Activated naive CD4-positive, alpha-beta T cell treated with anti-CD3 and anti-CD28 coated beads for 36 hours (primary cell): ENCODE data around the gene NLRP1. TPM values are rescaled to one million over a fixed set of nuclear protein-coding genes. Genes with fewer than 3 reads are reported as not detected.
"Not testable (repeated sequence)": the region's sequence is repeated elsewhere in the genome, so short reads cannot be mapped to it uniquely, and the experiment has no call there.

Experiments used
- CTCF ChIA-PET: fragments of 350-600 bp; sonication (Branson Sonifier 250); formaldehyde crosslinking; loops from one replicate; lab custom pipeline; 2021; ENCODE audit warnings: antibody characterized with exemption; lab: Charles Lee
- DNase-seq: peaks from one replicate; pipeline ENCODE4 v3.0.0-alpha.2; 2020
- H3K27ac Mint-ChIP-seq: one replicate; pipeline ENCODE4 v1.8.0; 2021; ENCODE audit warnings: mild to moderate bottlenecking, mixed read lengths
- H3K27me3 Mint-ChIP-seq: one replicate; pipeline ENCODE4 v1.8.0; 2021; ENCODE audit warnings: low read depth, mixed read lengths
- H3K36me3 Mint-ChIP-seq: one replicate; pipeline ENCODE4 v1.8.0; 2021; ENCODE audit warnings: low read depth, mixed read lengths
- H3K4me1 Mint-ChIP-seq: one replicate; pipeline ENCODE4 v1.8.0; 2021; ENCODE audit warnings: low read depth, mixed read lengths
- H3K4me3 Mint-ChIP-seq: one replicate; pipeline ENCODE4 v1.8.0; 2021; ENCODE audit warnings: mild to moderate bottlenecking, moderate library complexity, mixed read lengths
- H3K9me3 Mint-ChIP-seq: one replicate; pipeline ENCODE4 v1.8.0; 2021; ENCODE audit warnings: mixed read lengths
- intact Hi-C: fragments of 100-400 bp; cut with micrococcal nuclease; formaldehyde crosslinking; loops from one replicate; pipeline ENCODE4 v1.15.1; 2023
- total RNA-seq, 2 experiments: library from RNA; stranded (reverse); gene quantifications; one replicate each; pipeline ENCODE4 v1.2.3, GENCODE V29; 2021

Gene NLRP1
- total RNA-seq, 2 experiments from 2014 or later: 44.9 to 49.4 TPM

GRCh38 chr17:5585836-5586521, 1.7 kb upstream of the NLRP1 start:
- CTCF ChIA-PET: interaction anchor here (0.8 to 0.9 kb wide), 3 partner anchors 114 to 840 kb away, joined by 3 to 6 read pairs (median 3); no protein-coding TSS in a partner anchor
- Mint-ChIP-seq H3K36me3 (peaks cover 13% of the 10 kb centered on the region), H3K27ac (peak overlapping the region; percentile 98), H3K9me3 (no peaks in the 10 kb centered on the region), H3K4me3 (peak overlapping the region; percentile 29), H3K27me3 (no peaks in the 10 kb centered on the region), H3K4me1 (peaks cover 52% of the 10 kb centered on the region)
- peak; percentile 54 for DNase-seq
- intact Hi-C loops: loop anchor here (2.0 to 10.0 kb wide), 6 partner anchors 59 to 857 kb away; partner anchors contain the start of gene ZNF594

DNA sequence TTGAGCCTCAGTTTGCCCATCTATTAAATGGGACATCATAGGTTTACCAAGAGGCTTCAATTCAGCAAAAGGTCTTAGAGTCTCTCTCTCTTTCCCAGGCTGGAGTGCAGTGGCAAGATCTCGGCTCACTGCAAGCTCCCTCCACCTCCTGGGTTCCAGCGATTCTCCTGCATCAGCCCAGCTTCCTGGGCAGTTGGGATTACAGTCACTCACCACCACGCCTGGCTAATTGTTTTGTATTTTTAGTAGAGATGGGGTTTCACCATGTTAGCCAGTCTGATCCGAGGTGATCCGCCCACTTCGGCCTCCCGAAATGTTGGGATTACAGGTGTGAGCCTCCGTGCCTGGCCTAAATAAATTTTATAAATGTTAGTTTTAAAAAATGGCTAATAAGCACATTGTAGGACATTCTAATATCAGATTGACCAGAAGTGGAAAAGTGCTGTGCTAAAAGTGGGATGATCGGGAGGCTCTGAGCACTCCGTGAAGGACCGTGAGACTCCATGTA, 1.0 kb upstream of the NLRP1 start:
- intact Hi-C loops: loop anchor here (2.0 to 10.0 kb wide), 5 partner anchors 59 to 857 kb away; partner anchors contain the start of gene ZNF594
- Mint-ChIP-seq H3K27ac (peak overlapping the region; percentile 98), H3K9me3 (no peaks in the 10 kb centered on the region), H3K36me3 (peaks cover 16% of the 10 kb centered on the region), H3K4me3 (no peak overlapping the region), H3K27me3 (no peaks in the 10 kb centered on the region), H3K4me1 (peaks cover 59% of the 10 kb centered on the region)
- CTCF ChIA-PET: interaction anchor here (0.9 to 1.3 kb wide), 2 partner anchors 837 to 841 kb away, joined by 3 to 7 read pairs; no protein-coding TSS in a partner anchor
- no peak for DNase-seq

- intact Hi-C loops: loop anchor here (1.0 to 10.0 kb wide), 9 partner anchors 57 to 1069 kb away; partner anchors contain the start of genes C17orf100, DERL2, MED31 and MIS12
- Mint-ChIP-seq H3K27me3 (no peaks in the 10 kb centered on the region), H3K27ac (peak overlapping the region; percentile 98), H3K4me3 (peak overlapping the region; percentile 94), H3K36me3 (peaks cover 31% of the 10 kb centered on the region), H3K4me1 (peaks cover 69% of the 10 kb centered on the region), H3K9me3 (no peaks in the 10 kb centered on the region)
- DNase-seq: peak; percentile 36
- CTCF ChIA-PET: interaction anchor here (0.6 to 1.3 kb wide), 4 partner anchors 14 to 838 kb away, joined by 3 to 7 read pairs (median 3); no protein-coding TSS in a partner anchor
Observed at GRCh38 chr17:5583426-5584382, 605 bp downstream of the NLRP1 start.

DNA sequence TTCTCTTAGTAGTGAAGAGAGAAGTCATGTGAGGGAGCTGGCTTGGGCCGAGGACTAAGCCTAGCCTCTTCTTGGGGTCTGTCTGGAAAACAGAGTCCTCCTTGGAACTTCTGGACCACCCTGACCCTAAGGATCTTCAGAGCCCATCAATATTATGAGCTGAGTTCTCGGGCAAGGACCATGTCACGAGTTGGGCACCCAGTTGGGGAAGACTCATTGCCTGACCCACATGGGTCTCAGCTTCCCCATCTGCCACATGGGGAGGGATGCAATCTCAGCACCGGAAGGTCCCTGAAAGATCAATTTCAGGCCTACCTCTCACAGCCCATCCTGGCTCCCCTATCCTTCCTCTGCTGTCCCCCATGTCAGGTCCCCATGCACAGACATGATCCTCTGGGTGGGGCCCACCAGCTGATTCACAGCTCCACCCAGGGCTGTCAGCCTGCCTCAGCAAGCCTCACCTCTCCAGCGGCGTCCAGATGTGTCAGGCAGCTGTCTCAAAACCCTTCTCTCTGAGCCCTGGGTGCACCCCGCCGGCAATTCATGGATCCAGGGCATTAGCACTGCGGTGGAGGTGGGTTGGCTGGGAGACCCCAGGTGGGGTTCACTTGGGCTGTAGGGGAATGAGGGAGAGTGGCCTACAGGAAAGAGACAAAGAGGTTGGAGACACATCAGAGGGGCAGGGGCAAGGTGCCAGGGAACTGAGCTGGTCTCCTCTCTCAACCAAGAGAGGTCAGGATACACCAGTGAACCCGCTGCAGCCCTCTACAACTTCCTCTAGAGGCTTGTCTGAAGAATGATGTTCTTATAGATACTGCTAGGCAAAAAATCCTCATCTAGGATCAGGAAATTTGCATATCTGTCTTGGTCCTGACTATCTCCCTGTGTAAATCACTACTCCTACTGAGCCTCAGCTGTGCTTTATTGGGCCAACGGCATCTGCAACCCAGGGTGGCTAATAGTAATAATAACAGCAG, 1.8 kb downstream of the NLRP1 start:
- peak; percentile 19 for DNase-seq
- H3K4me1 Mint-ChIP-seq: peaks cover 74% of the 10 kb centered on the region

GRCh38 chr17:5581655-5582054, 2.7 kb downstream of the NLRP1 start:
- intact Hi-C loops: loop anchor here (5.0 to 10.0 kb wide), 3 partner anchors 387 to 1071 kb away; partner anchors contain the start of genes C17orf100, MED31 and ZNF594
- Mint-ChIP-seq H3K4me3 (no peak overlapping the region), H3K4me1 (peaks cover 74% of the 10 kb centered on the region), H3K36me3 (peaks cover 47% of the 10 kb centered on the region), H3K9me3 (peaks cover 6% of the 10 kb centered on the region), H3K27me3 (no peaks in the 10 kb centered on the region), H3K27ac (peak overlapping the region; percentile 54)
- no peak for DNase-seq
- CTCF ChIA-PET: interaction anchor here (1.5 kb wide), 2 partner anchors 19 to 854 kb away, joined by 4 to 5 read pairs; partner anchors contain the start of gene AIPL1

More for the DNA sequence above, 1.8 kb downstream of the NLRP1 start:
- peaks cover 3% of the 10 kb centered on the region for H3K9me3 Mint-ChIP-seq
- H3K4me3 Mint-ChIP-seq: peak overlapping the region; percentile 94
- CTCF ChIA-PET: interaction anchor here (0.5 to 1.5 kb wide), 3 partner anchors 20 to 853 kb away, joined by 4 to 7 read pairs (median 5); partner anchors contain the start of gene AIPL1
- H3K36me3 Mint-ChIP-seq: peaks cover 39% of the 10 kb centered on the region
- H3K27ac Mint-ChIP-seq: peak overlapping the region; percentile 77
- no peaks in the 10 kb centered on the region for H3K27me3 Mint-ChIP-seq
- intact Hi-C loops: loop anchor here (5.0 to 10.0 kb wide), 3 partner anchors 388 to 1070 kb away; partner anchors contain the start of genes C17orf100, MED31 and ZNF594

- no peak for DNase-seq
- Mint-ChIP-seq H3K27me3 (no peaks in the 10 kb centered on the region), H3K4me1 (peaks cover 75% of the 10 kb centered on the region), H3K9me3 (peaks cover 6% of the 10 kb centered on the region), H3K27ac (peak overlapping the region; percentile 41), H3K4me3 (no peak overlapping the region), H3K36me3 (peaks cover 54% of the 10 kb centered on the region)
- CTCF ChIA-PET: no interaction called here
- intact Hi-C loops: loop anchor here (5.0 to 10.0 kb wide), 3 partner anchors 386 to 1071 kb away; partner anchors contain the start of genes C17orf100, MED31 and ZNF594
Observed at GRCh38 chr17:5580969-5581368, 3.3 kb downstream of the NLRP1 start.

GRCh38 chr17:5580367-5580766, 3.9 kb downstream of the NLRP1 start:
- peaks cover 59% of the 10 kb centered on the region for H3K36me3 Mint-ChIP-seq
- CTCF ChIA-PET: no interaction called here
- intact Hi-C loops: loop anchor here (5.0 to 10.0 kb wide), 3 partner anchors 386 to 1072 kb away; partner anchors contain the start of genes C17orf100, MED31 and ZNF594
- peaks cover 76% of the 10 kb centered on the region for H3K4me1 Mint-ChIP-seq
- no peak for DNase-seq
- peaks cover 6% of the 10 kb centered on the region for H3K9me3 Mint-ChIP-seq
- no peaks in the 10 kb centered on the region for H3K27me3 Mint-ChIP-seq
- no peak overlapping the region for H3K27ac Mint-ChIP-seq
- no peak overlapping the region for H3K4me3 Mint-ChIP-seq

- peaks cover 70% of the 10 kb centered on the region for H3K4me1 Mint-ChIP-seq
Observed at GRCh38 chr17:5578768-5579167, 5.5 kb downstream of the NLRP1 start.

DNA sequence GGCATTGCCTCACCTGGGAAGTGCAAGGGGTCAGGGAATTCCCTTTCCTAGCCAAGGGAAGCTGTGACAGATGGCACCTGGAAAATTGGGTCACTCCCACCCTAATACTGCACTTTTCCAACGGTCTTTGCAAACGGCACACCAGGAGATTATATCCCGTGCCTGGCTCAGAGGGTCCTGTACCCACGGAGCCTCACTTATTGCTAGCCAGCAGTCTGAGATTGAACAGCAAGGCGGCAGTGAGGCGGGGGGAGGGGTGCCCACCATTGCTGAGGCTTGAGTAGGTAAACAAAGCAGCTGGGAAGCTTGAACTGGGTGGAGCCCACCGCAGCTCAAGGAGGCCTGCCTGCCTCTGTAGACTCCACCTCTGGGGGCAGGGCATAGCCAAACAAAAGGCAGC, 11.3 kb downstream of the NLRP1 start:
- H3K27ac Mint-ChIP-seq, DNase-seq, H3K9me3 Mint-ChIP-seq, intact Hi-C loops, H3K27me3 Mint-ChIP-seq, H3K4me3 Mint-ChIP-seq: not testable (repeated sequence)
- Mint-ChIP-seq H3K36me3 (peaks cover 76% of the 10 kb centered on the region), H3K4me1 (peaks cover 65% of the 10 kb centered on the region)
- CTCF ChIA-PET: interaction anchor here (1.1 kb wide), 1 partner anchor 60 kb away, joined by 3 read pairs; no protein-coding TSS in a partner anchor

More at GRCh38 chr17:5578768-5579167, 5.5 kb downstream of the NLRP1 start:
- CTCF ChIA-PET, DNase-seq, H3K27me3 Mint-ChIP-seq, intact Hi-C loops, H3K27ac Mint-ChIP-seq, H3K9me3 Mint-ChIP-seq, H3K4me3 Mint-ChIP-seq: not testable (repeated sequence)
- H3K36me3 Mint-ChIP-seq: peaks cover 71% of the 10 kb centered on the region

DNA sequence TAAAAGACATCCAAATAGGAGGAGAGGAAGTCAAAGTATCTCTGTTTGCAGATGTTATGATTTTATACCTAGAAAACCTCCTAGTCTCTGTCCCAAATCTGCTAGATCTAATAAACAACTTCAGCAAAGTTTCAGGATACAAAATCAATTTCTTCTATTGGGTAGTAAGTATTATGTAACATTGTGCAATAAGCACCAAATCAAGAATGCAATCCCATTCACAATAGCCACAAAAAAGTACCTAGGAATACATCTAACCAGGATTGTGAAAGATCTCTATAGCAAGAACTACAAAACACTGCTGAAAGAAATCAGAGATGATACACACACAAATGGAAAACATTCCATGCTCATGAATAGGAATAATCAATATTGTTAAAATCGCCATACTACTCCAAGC, 13.0 kb downstream of the NLRP1 start:
- intact Hi-C loops: no loop called here
- Mint-ChIP-seq H3K27ac (no peak overlapping the region), H3K9me3 (peaks cover 2% of the 10 kb centered on the region), H3K4me3 (no peak overlapping the region), H3K36me3 (peaks cover 73% of the 10 kb centered on the region), H3K27me3 (no peaks in the 10 kb centered on the region), H3K4me1 (peaks cover 54% of the 10 kb centered on the region)
- CTCF ChIA-PET: no interaction called here
- no peak for DNase-seq
